Measurements from ENCODE around the gene CPSF4L. TPM values are rescaled to one million over a fixed set of nuclear protein-coding genes. Genes with fewer than 3 reads are reported as not detected.

Gene CPSF4L
- total RNA-seq, 4 donors from 2014 or later = not detected

DNA sequence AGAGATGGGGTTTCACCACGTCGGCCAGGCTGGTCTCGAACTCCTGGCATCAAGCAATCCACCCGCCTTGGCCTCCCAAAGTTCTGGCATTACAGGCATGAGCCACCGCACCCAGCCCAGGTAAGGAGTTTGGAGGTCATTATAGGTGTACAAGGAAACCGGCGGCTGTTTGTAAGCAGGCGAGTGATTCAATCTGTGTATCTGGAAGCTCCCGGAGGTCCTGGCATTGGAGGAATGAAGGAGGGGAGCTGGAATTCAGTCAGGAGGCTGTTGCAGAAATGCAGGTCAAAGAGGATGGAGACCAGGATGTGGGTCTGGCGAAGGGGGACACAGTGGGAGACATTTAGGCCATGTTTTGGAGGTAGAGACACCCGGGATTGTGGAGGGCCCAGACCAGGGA lies 31.4 kb upstream of the CPSF4L start:
- H3K4me1 ChIP-seq = peaks cover 6 to 94% (median 66%) of the 10 kb centered on the region in 4 donors
- H3K9me3 ChIP-seq = no peaks in the 10 kb centered on the region
- peak overlapping the region; percentile 76 to 99 (median 88) for H3K27ac ChIP-seq
- no peak overlapping the region for H3K4me3 ChIP-seq
- no peak for DNase-seq (ENCODE audit: low spot score in 2 of 2)
- 70 to 71% methylated on average over 11 of the region's 11 CpGs for WGBS, 2 donors
- TF ChIP-seq, protein P1, sequence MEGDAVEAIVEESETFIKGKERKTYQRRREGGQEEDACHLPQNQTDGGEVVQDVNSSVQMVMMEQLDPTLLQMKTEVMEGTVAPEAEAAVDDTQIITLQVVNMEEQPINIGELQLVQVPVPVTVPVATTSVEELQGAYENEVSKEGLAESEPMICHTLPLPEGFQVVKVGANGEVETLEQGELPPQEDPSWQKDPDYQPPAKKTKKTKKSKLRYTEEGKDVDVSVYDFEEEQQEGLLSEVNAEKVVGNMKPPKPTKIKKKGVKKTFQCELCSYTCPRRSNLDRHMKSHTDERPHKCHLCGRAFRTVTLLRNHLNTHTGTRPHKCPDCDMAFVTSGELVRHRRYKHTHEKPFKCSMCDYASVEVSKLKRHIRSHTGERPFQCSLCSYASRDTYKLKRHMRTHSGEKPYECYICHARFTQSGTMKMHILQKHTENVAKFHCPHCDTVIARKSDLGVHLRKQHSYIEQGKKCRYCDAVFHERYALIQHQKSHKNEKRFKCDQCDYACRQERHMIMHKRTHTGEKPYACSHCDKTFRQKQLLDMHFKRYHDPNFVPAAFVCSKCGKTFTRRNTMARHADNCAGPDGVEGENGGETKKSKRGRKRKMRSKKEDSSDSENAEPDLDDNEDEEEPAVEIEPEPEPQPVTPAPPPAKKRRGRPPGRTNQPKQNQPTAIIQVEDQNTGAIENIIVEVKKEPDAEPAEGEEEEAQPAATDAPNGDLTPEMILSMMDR (IDR thresholded peaks at IDR 0.05) = no peak
- TF ChIP-seq EP300 (IDR thresholded peaks at IDR 0.05) = no peak
- TF ChIP-seq POLR2A (IDR thresholded peaks at IDR 0.05) = no peak
- H3K36me3 ChIP-seq = no peaks in the 10 kb centered on the region
- no peaks in the 10 kb centered on the region for H3K27me3 ChIP-seq

DNA sequence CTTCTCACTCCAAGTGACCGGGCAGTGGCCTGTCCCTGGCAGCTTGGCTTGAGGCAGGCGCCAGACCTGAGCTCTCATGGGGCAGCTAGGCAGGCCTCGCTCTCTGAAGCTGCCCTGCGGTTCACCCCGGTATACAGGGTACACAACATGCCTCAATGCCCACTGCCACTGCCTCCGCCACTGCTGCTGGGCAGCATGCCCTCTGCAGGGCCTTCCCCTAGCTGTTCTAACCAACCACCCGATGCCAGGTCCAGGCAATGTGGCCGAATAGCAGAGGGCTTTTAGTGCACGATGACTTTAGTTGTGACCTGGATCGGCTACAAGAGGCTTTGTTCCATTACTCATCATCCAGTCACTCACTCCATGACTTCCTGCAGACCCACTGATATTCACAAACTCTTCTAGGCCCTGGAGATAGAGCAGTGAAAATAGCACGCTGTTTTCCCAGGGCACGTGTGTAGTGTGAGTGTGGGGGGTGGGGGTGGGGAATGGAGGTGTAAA lies 30.4 kb upstream of the CPSF4L start:
- no peak for DNase-seq (ENCODE audit: low spot score in 2 of 2)
- H3K27me3 ChIP-seq = no peaks in the 10 kb centered on the region
- H3K27ac ChIP-seq = peak overlapping the region; percentile 76 to 99 (median 88)
- H3K4me3 ChIP-seq = peak overlapping the region in 2 of 4 donors; percentile 30 to 39
- TF ChIP-seq, protein P1 (IDR thresholded peaks at IDR 0.05) = no peak
- peak in 1 of 2 donors; percentile 62 for TF ChIP-seq EP300 (IDR thresholded peaks at IDR 0.05)
- H3K9me3 ChIP-seq = no peaks in the 10 kb centered on the region
- no peaks in the 10 kb centered on the region for H3K36me3 ChIP-seq
- peaks cover 6 to 97% (median 69%) of the 10 kb centered on the region in 4 donors for H3K4me1 ChIP-seq
- 22 to 24% methylated on average over 7 to 11 of the region's 12 CpGs for WGBS, 2 donors

DNA sequence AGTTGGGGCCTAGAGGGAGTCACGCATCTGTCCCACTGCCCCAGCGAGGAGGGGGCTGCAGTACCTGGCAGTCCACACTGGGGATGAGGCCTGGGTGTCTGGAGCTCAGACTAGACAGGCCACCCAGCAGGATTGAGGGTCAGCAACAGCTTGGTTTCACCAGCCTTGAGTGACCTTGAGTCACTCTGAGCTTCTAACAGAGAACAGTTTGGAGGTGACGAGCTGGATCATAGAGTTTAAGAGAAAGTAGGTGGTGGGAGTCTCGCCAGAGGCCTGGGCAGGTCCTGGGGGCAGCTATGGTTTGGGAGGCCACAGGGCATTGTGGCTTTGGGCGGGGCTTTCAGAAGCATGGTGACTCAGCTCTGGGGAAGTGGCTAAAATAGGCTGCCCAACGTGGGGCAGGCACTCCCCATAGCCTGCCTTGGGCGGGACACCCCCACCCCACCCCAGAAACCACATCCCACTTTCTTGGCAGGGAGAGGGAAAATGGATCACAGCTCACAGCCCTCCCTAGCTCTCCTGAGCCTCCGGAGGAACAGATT lies 29.7 kb upstream of the CPSF4L start:
- TF ChIP-seq EP300 (IDR thresholded peaks at IDR 0.05) = no peak
- TF ChIP-seq POLR2A (IDR thresholded peaks at IDR 0.05) = no peak
- TF ChIP-seq, protein P1 (IDR thresholded peaks at IDR 0.05) = no peak
- Histone ChIP-seq H3K36me3 (peaks cover 0 to 1% (median 0%) of the 10 kb centered on the region in 3 donors), H3K27me3 (no peaks in the 10 kb centered on the region), H3K9me3 (no peaks in the 10 kb centered on the region), H3K4me1 (peaks cover 6 to 100% (median 76%) of the 10 kb centered on the region in 4 donors), H3K4me3 (peak overlapping the region in 2 of 4 donors; percentile 30 to 39), H3K27ac (peak overlapping the region; percentile 76 to 99 (median 88))
- DNase-seq (ENCODE audit: low spot score in 2 of 2) = peak; percentile 58 to 75
- 31 to 38% methylated on average over 8 of the region's 8 CpGs for WGBS, 2 donors

DNA sequence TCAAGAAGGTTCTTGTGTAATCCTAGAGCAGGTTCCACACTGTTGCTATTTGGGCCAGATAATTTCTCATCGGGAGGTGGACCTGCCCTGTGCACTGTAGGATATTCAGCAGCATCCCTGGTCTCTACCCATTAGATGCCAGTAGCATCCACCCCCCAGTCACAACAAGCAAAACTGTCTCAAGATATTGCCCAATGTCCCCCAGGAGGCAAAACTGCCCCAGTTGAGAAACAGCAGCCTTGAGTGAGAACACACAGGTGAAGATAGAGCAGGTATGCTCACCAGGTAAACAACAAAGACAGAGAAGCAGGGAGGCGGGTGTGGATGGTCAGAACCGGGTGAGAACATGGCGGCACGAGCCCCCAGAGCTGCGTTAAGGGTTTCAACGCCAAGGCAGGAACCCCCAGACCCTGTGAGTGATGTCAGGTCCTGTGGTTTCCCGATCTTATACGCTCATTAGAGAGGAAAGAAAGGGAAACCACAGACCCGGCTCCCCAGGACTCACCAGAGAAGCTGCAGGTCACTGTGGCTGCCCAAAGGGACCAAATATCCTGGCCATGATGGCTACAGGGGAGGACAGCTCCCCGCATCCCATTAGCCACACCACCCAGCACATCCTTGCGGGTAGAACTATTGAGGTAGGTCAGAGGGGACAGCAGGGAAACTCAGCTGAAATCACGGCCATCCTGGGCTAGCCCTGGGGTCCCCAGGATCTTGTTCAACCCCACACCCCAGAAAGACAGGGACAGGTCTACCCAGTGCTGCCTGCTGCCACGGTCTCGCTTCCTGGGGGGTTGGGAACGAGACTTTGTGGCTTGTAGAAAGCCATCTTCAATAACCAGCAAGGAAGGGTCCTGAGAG lies 28.9 kb upstream of the CPSF4L start:
- no peaks in the 10 kb centered on the region for H3K9me3 ChIP-seq
- peak overlapping the region; percentile 76 to 99 (median 88) for H3K27ac ChIP-seq
- no peak overlapping the region for H3K4me3 ChIP-seq
- TF ChIP-seq, protein P1 (IDR thresholded peaks at IDR 0.05) = no peak
- TF ChIP-seq EP300 (IDR thresholded peaks at IDR 0.05) = no peak
- TF ChIP-seq POLR2A (IDR thresholded peaks at IDR 0.05) = no peak
- H3K27me3 ChIP-seq = no peaks in the 10 kb centered on the region
- WGBS, 2 donors = 71 to 76% methylated on average over 15 to 16 of the region's 16 CpGs
- no peak for DNase-seq (ENCODE audit: low spot score in 2 of 2)
- H3K4me1 ChIP-seq = peaks cover 6 to 100% (median 83%) of the 10 kb centered on the region in 4 donors
- H3K36me3 ChIP-seq = peaks cover 0 to 8% (median 0%) of the 10 kb centered on the region in 3 donors

Measured in tibial nerve (tissue), 4 donors.